ENCODE data around the gene GTPBP3. TPM values are rescaled to one million over a fixed set of nuclear protein-coding genes. Genes with fewer than 3 reads are reported as not detected.

Gene GTPBP3
- total and polyA plus RNA-seq, 2 of the 13 experiments (the other 11 are each of a cell fraction or from before 2014, with no cell fraction given): 17.5 to 30.0 TPM

GRCh38 chr19:17305517-17306284, 31.7 kb upstream of the GTPBP3 start, which contains the start of gene MRPL34 (continued):
- TF ChIP-seq ZHX2 (IDR thresholded peaks at IDR 0.05; ENCODE audit: low read depth): 0 out of 2 replicates have a peak, but pooled peaks have one; percentile 15
- TF ChIP-seq ZHX2 (CRISPR knock-in tag; IDR thresholded peaks at IDR 0.05; ENCODE audit: borderline replicate concordance): no peak; the same call in 1 of the 2 replicates
- TF ChIP-seq, protein P1, sequence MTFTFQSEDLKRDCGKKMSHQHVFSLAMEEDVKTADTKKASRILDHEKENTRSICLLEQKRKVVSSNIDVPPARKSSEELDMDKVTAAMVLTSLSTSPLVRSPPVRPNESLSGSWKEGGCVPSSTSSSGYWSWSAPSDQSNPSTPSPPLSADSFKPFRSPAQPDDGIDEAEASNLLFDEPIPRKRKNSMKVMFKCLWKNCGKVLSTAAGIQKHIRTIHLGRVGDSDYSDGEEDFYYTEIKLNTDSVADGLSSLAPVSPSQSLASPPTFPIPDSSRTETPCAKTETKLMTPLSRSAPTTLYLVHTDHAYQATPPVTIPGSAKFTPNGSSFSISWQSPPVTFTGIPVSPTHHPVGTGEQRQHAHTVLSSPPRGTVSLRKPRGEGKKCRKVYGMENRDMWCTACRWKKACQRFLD (CRISPR knock-in tag; IDR thresholded peaks at IDR 0.05; ENCODE audit: borderline replicate concordance): 0 out of 2 replicates have a peak, but pooled peaks have one; percentile 62
- TF ChIP-seq DNMT3B (CRISPR knock-in tag; conservative IDR thresholded peaks at IDR 0.05): 0 out of 2 replicates have a peak, but pooled peaks have one; percentile 25
- TF ChIP-seq, protein P2, sequence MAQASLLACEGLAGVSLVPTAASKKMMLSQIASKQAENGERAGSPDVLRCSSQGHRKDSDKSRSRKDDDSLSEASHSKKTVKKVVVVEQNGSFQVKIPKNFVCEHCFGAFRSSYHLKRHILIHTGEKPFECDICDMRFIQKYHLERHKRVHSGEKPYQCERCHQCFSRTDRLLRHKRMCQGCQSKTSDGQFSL (CRISPR knock-in tag; IDR thresholded peaks at IDR 0.05): peak; percentile 50; the same call in 1 of the 2 replicates
- peak; percentile 48; the same call in 1 of the 2 replicates for TF ChIP-seq ZNF264 (CRISPR knock-in tag; IDR thresholded peaks at IDR 0.05)
- TF ChIP-seq, protein P3, sequence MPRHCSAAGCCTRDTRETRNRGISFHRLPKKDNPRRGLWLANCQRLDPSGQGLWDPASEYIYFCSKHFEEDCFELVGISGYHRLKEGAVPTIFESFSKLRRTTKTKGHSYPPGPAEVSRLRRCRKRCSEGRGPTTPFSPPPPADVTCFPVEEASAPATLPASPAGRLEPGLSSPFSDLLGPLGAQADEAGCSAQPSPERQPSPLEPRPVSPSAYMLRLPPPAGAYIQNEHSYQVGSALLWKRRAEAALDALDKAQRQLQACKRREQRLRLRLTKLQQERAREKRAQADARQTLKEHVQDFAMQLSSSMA (CRISPR knock-in tag; IDR thresholded peaks at IDR 0.05): peak; percentile 24; the same call in 1 of the 2 replicates
- peak; percentile 37; the same call in 1 of the 2 replicates for TF ChIP-seq MTF1 (CRISPR knock-in tag; IDR thresholded peaks at IDR 0.05)
- no peak for TF ChIP-seq SMARCC2 (IDR thresholded peaks at IDR 0.05)
- 0 out of 2 replicates have a peak, but pooled peaks have one; percentile 82 for TF ChIP-seq ZFYVE20 (CRISPR knock-in tag; IDR thresholded peaks at IDR 0.05; ENCODE audit: borderline replicate concordance, low read depth)
- TF ChIP-seq ZNF20 (CRISPR knock-in tag; IDR thresholded peaks at IDR 0.05): no peak
- TF ChIP-seq SP2 (CRISPR knock-in tag; IDR thresholded peaks at IDR 0.05): 0 out of 2 replicates have a peak, but pooled peaks have one; percentile 27
- TF ChIP-seq ZNF33A (CRISPR knock-in tag; IDR thresholded peaks at IDR 0.05; ENCODE audit: borderline replicate concordance): no peak; the same call in 1 of the 2 replicates
- peak; percentile 89 for TF ChIP-seq RAD21 (CRISPR knock-in tag; IDR thresholded peaks at IDR 0.05)
- TF ChIP-seq ZBTB7B (CRISPR knock-in tag; IDR thresholded peaks at IDR 0.05): peak; percentile 60; the same call in 1 of the 2 replicates
- TF ChIP-seq ZNF343 (CRISPR knock-in tag; IDR thresholded peaks at IDR 0.05): 0 out of 2 replicates have a peak, but pooled peaks have one; percentile 69
- TF ChIP-seq, protein P4, sequence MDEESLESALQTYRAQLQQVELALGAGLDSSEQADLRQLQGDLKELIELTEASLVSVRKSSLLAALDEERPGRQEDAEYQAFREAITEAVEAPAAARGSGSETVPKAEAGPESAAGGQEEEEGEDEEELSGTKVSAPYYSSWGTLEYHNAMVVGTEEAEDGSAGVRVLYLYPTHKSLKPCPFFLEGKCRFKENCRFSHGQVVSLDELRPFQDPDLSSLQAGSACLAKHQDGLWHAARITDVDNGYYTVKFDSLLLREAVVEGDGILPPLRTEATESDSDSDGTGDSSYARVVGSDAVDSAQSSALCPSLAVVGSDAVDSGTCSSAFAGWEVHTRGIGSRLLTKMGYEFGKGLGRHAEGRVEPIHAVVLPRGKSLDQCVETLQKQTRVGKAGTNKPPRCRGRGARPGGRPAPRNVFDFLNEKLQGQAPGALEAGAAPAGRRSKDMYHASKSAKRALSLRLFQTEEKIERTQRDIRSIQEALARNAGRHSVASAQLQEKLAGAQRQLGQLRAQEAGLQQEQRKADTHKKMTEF (CRISPR knock-in tag; IDR thresholded peaks at IDR 0.05): peak; percentile 90
- no peak for TF ChIP-seq SOX13 (IDR thresholded peaks at IDR 0.05)
- TF ChIP-seq SOX13 (CRISPR knock-in tag; conservative IDR thresholded peaks at IDR 0.05 in 1 of 2, IDR thresholded peaks at IDR 0.05 in 1 of 2): 0 out of 4 replicates have a peak, but pooled peaks of 1 of the 2 experiments have one; percentile 54
